Measurements from ENCODE around the gene DBNDD1.

DBNDD1 gene

GRCh38 chr16:90050969-90051368 lies 31.7 kb upstream of the DBNDD1 start:
- Histone ChIP-seq H3K9me3 (ENCODE audit: insufficient read depth, low read length) (peaks cover 37% of the 10 kb centered on the region; the same call in 1 of the 2 replicates), H3K4me3 (ENCODE audit: insufficient read length, low read depth) (no peak overlapping the region), H3K36me3 (ENCODE audit: insufficient read depth, insufficient read length, low read length) (no peaks in the 10 kb centered on the region), H3K9ac (ENCODE audit: insufficient read length, low read depth) (no peak overlapping the region), H3K27me3 (ENCODE audit: insufficient read depth, insufficient read length) (no peaks in the 10 kb centered on the region), H3K4me1 (ENCODE audit: insufficient read depth, insufficient read length) (peaks cover 12% of the 10 kb centered on the region)
- TF ChIP-seq SUZ12 (IDR thresholded peaks at IDR 0.05; ENCODE audit: extremely low read depth, insufficient read depth, insufficient read length) (no peak), ZNF274 (IDR thresholded peaks at IDR 0.05; ENCODE audit: low read depth, low read length) (no peak), YY1 (IDR thresholded peaks at IDR 0.05; ENCODE audit: insufficient read depth, insufficient read length) (no peak)
- DNase-seq (ENCODE audit: low read depth, low spot score) = no peak

GRCh38 chr16:90048737-90049330 lies 29.6 kb upstream of the DBNDD1 start:
- H3K36me3 ChIP-seq (ENCODE audit: insufficient read depth, insufficient read length, low read length) = peaks cover 8% of the 10 kb centered on the region
- peaks cover 19% of the 10 kb centered on the region for H3K4me1 ChIP-seq (ENCODE audit: insufficient read depth, insufficient read length)
- H3K9me3 ChIP-seq (ENCODE audit: insufficient read depth, low read length) = peaks cover 15% of the 10 kb centered on the region; the same call in 1 of the 2 replicates
- no peaks in the 10 kb centered on the region for H3K27me3 ChIP-seq (ENCODE audit: insufficient read depth, insufficient read length)
- DNase-seq (ENCODE audit: low read depth, low spot score) = no peak
- TF ChIP-seq ZNF274 (IDR thresholded peaks at IDR 0.05; ENCODE audit: low read depth, low read length) (no peak), SUZ12 (IDR thresholded peaks at IDR 0.05; ENCODE audit: extremely low read depth, insufficient read depth, insufficient read length) (no peak), YY1 (IDR thresholded peaks at IDR 0.05; ENCODE audit: insufficient read depth, insufficient read length) (no peak)
- no peak overlapping the region for H3K9ac ChIP-seq (ENCODE audit: insufficient read length, low read depth)
- H3K4me3 ChIP-seq (ENCODE audit: insufficient read length, low read depth) = no peak overlapping the region

- H3K9ac ChIP-seq (ENCODE audit: insufficient read length, low read depth) = no peak overlapping the region
- no peaks in the 10 kb centered on the region for H3K27me3 ChIP-seq (ENCODE audit: insufficient read depth, insufficient read length)
- H3K4me3 ChIP-seq (ENCODE audit: insufficient read length, low read depth) = no peak overlapping the region
- peaks cover 10% of the 10 kb centered on the region; the same call in 1 of the 2 replicates for H3K9me3 ChIP-seq (ENCODE audit: insufficient read depth, low read length)
- peaks cover 13% of the 10 kb centered on the region for H3K36me3 ChIP-seq (ENCODE audit: insufficient read depth, insufficient read length, low read length)
- TF ChIP-seq SUZ12 (IDR thresholded peaks at IDR 0.05; ENCODE audit: extremely low read depth, insufficient read depth, insufficient read length) (no peak), ZNF274 (IDR thresholded peaks at IDR 0.05; ENCODE audit: low read depth, low read length) (no peak), YY1 (IDR thresholded peaks at IDR 0.05; ENCODE audit: insufficient read depth, insufficient read length) (no peak)
- peaks cover 20% of the 10 kb centered on the region for H3K4me1 ChIP-seq (ENCODE audit: insufficient read depth, insufficient read length)
- no peak for DNase-seq (ENCODE audit: low read depth, low spot score)
Observed at GRCh38 chr16:90048347-90048722, 29.1 kb upstream of the DBNDD1 start.

GRCh38 chr16:90047714-90048346 lies 28.6 kb upstream of the DBNDD1 start:
- Histone ChIP-seq H3K4me3 (ENCODE audit: insufficient read length, low read depth) (peak overlapping the region; percentile 54), H3K9ac (ENCODE audit: insufficient read length, low read depth) (peak overlapping the region; percentile 91), H3K36me3 (ENCODE audit: insufficient read depth, insufficient read length, low read length) (peaks cover 18% of the 10 kb centered on the region), H3K27me3 (ENCODE audit: insufficient read depth, insufficient read length) (no peaks in the 10 kb centered on the region), H3K4me1 (ENCODE audit: insufficient read depth, insufficient read length) (peaks cover 20% of the 10 kb centered on the region), H3K9me3 (ENCODE audit: insufficient read depth, low read length) (peaks cover 8% of the 10 kb centered on the region; the same call in 1 of the 2 replicates)
- no peak for DNase-seq (ENCODE audit: low read depth, low spot score)
- TF ChIP-seq SUZ12 (IDR thresholded peaks at IDR 0.05; ENCODE audit: extremely low read depth, insufficient read depth, insufficient read length) (no peak), ZNF274 (IDR thresholded peaks at IDR 0.05; ENCODE audit: low read depth, low read length) (no peak), YY1 (IDR thresholded peaks at IDR 0.05; ENCODE audit: insufficient read depth, insufficient read length) (no peak)

- Histone ChIP-seq H3K9ac (ENCODE audit: insufficient read length, low read depth) (peak overlapping the region; percentile 91), H3K27me3 (ENCODE audit: insufficient read depth, insufficient read length) (no peaks in the 10 kb centered on the region), H3K36me3 (ENCODE audit: insufficient read depth, insufficient read length, low read length) (peaks cover 25% of the 10 kb centered on the region), H3K4me1 (ENCODE audit: insufficient read depth, insufficient read length) (peaks cover 20% of the 10 kb centered on the region), H3K9me3 (ENCODE audit: insufficient read depth, low read length) (peaks cover 7% of the 10 kb centered on the region; the same call in 1 of the 2 replicates), H3K4me3 (ENCODE audit: insufficient read length, low read depth) (peak overlapping the region; percentile 54)
- DNase-seq (ENCODE audit: low read depth, low spot score) = no peak
- TF ChIP-seq YY1 (IDR thresholded peaks at IDR 0.05; ENCODE audit: insufficient read depth, insufficient read length) (no peak), ZNF274 (IDR thresholded peaks at IDR 0.05; ENCODE audit: low read depth, low read length) (no peak)
Observed at GRCh38 chr16:90046971-90047713, 27.9 kb upstream of the DBNDD1 start.

GRCh38 chr16:90046122-90046970 lies 27.1 kb upstream of the DBNDD1 start:
- Histone ChIP-seq H3K9me3 (ENCODE audit: insufficient read depth, low read length) (no peaks in the 10 kb centered on the region), H3K9ac (ENCODE audit: insufficient read length, low read depth) (peak overlapping the region; percentile 91), H3K4me1 (ENCODE audit: insufficient read depth, insufficient read length) (peaks cover 20% of the 10 kb centered on the region), H3K27me3 (ENCODE audit: insufficient read depth, insufficient read length) (no peaks in the 10 kb centered on the region), H3K4me3 (ENCODE audit: insufficient read length, low read depth) (peak overlapping the region; percentile 54), H3K36me3 (ENCODE audit: insufficient read depth, insufficient read length, low read length) (peaks cover 28% of the 10 kb centered on the region)
- TF ChIP-seq YY1 (IDR thresholded peaks at IDR 0.05; ENCODE audit: insufficient read depth, insufficient read length) = no peak
- no peak for TF ChIP-seq ZNF274 (IDR thresholded peaks at IDR 0.05; ENCODE audit: low read depth, low read length)
- no peak for TF ChIP-seq SUZ12 (IDR thresholded peaks at IDR 0.05; ENCODE audit: extremely low read depth, insufficient read depth, insufficient read length)
- peak; percentile 66 for DNase-seq (ENCODE audit: low read depth, low spot score)
